GM23338 (cell line): ENCODE results near the gene EPHA3. TPM values are rescaled to one million over a fixed set of nuclear protein-coding genes. Genes with fewer than 3 reads are reported as not detected.

Source experiments
- ATAC-seq: fragments of 200-7000 bp; cut with Tn5 transposase; 3 replicates; pipeline ENCODE4 v1.9.1; 2020
- DNase-seq: peaks from one replicate; pipeline ENCODE4 v3.0.0-alpha.2; 2015; ENCODE audit warnings: low spot score
- H2AFZ ChIP-seq: fragments of 200-600 bp; sonication (generic); 2 replicates; pipeline ENCODE4 v1.8.0; 2016; ENCODE audit warnings: antibody characterized with exemption, mild to moderate bottlenecking, moderate library complexity
- H3F3A ChIP-seq: fragments of 200-600 bp; sonication (generic); replicated peaks from 2 replicates; pipeline ENCODE4 v1.8.0; 2017; ENCODE audit warnings: antibody characterized with exemption, mixed run types, low read depth
- H3K27ac ChIP-seq: fragments of 200-600 bp; sonication (generic); 2 replicates; pipeline ENCODE4 v1.6.1; 2016; ENCODE audit warnings: low read depth
- H3K27me3 ChIP-seq: fragments of 200-600 bp; sonication (generic); 2 replicates; pipeline ENCODE4 v1.8.0; 2016; ENCODE audit warnings: mild to moderate bottlenecking, mixed run types, moderate library complexity; ENCODE audit not compliant: insufficient read depth
- H3K36me3 ChIP-seq: fragments of 200-600 bp; sonication (generic); 2 replicates; pipeline ENCODE4 v1.8.0; 2016; ENCODE audit warnings: mild to moderate bottlenecking; ENCODE audit not compliant: insufficient read depth
- H3K4me1 ChIP-seq: fragments of 200-600 bp; sonication (generic); 2 replicates; pipeline ENCODE4 v1.8.0; 2016; ENCODE audit warnings: mild to moderate bottlenecking, moderate library complexity; ENCODE audit not compliant: insufficient read depth
- H3K4me2 ChIP-seq: fragments of 200-600 bp; sonication (generic); 2 replicates; pipeline ENCODE4 v1.7.1; 2017; ENCODE audit warnings: mixed run types
- H3K4me3 ChIP-seq: fragments of 200-600 bp; sonication (generic); 2 replicates; pipeline ENCODE4 v1.6.1; 2016; ENCODE audit warnings: mixed run types
- H3K79me2 ChIP-seq: fragments of 200-600 bp; sonication (generic); replicated peaks from 2 replicates; pipeline ENCODE4 v1.8.0; 2017; ENCODE audit warnings: mild to moderate bottlenecking; ENCODE audit not compliant: insufficient read depth
- H3K9me2 ChIP-seq: fragments of 200-600 bp; sonication (generic); 2 replicates; pipeline ENCODE4 v1.8.0; 2017; ENCODE audit not compliant: insufficient read depth
- H4K20me1 ChIP-seq: fragments of 200-600 bp; sonication (generic); replicated peaks from 2 replicates; pipeline ENCODE4 v1.8.0; 2017; ENCODE audit warnings: mild to moderate bottlenecking; ENCODE audit not compliant: insufficient read depth
- H3K27ac Mint-ChIP-seq: 2 replicates; pipeline ENCODE4 v1.8.0; 2020; ENCODE audit warnings: inconsistent platforms, mild to moderate bottlenecking, moderate library complexity, mixed read lengths
- H3K27me3 Mint-ChIP-seq: 3 replicates; pipeline ENCODE4 v1.8.0; 2022; ENCODE audit warnings: low read depth, mild to moderate bottlenecking, moderate library complexity, mixed read lengths, inconsistent platforms; ENCODE audit not compliant: insufficient read depth, poor library complexity
- H3K36me3 Mint-ChIP-seq: 3 replicates; pipeline ENCODE4 v1.8.0; 2021; ENCODE audit warnings: low read depth, mild to moderate bottlenecking, inconsistent platforms, moderate library complexity, mixed read lengths
- H3K4me1 Mint-ChIP-seq: 3 replicates; pipeline ENCODE4 v1.8.0; 2020; ENCODE audit warnings: mild to moderate bottlenecking, inconsistent platforms, mixed read lengths
- H3K4me3 Mint-ChIP-seq: 3 replicates; pipeline ENCODE4 v1.8.0; 2021; ENCODE audit warnings: moderate library complexity, mild to moderate bottlenecking, inconsistent platforms, mixed read lengths
- H3K9me3 Mint-ChIP-seq: 3 replicates; pipeline ENCODE4 v1.8.0; 2020; ENCODE audit warnings: moderate library complexity, mild to moderate bottlenecking, inconsistent platforms, mixed read lengths
- CTCF ChIP-seq, 2 experiments: fragments of 200-600 bp in 1 of 2; sonication (generic) in 1 of 2; conservative IDR thresholded peaks; 2 replicates each; pipeline versions ENCODE4 v1.5.1 to v1.6.1; 2016 to 2017; ENCODE audit warnings: antibody characterized with exemption in 2 of 2, low read depth in 2 of 2, mild to moderate bottlenecking in 2 of 2, moderate library complexity in 1 of 2
- ETS1 ChIP-seq: IDR thresholded peaks from 2 replicates; pipeline ENCODE4 v1.6.1; 2016; ENCODE audit warnings: antibody characterized with exemption
- JUNB ChIP-seq: IDR thresholded peaks from one replicate; pipeline ENCODE4 v1.6.1; 2016; ENCODE audit warnings: antibody characterized with exemption; ENCODE audit not compliant: unreplicated experiment
- POLR2AphosphoS5 ChIP-seq: IDR thresholded peaks from 2 replicates; pipeline ENCODE4 v1.6.1; 2016; ENCODE audit warnings: antibody characterized with exemption, low read depth
- REST ChIP-seq: IDR thresholded peaks from one replicate; pipeline ENCODE4 v1.6.1; 2018; ENCODE audit warnings: antibody characterized with exemption; ENCODE audit not compliant: unreplicated experiment
- STAT1 ChIP-seq: IDR thresholded peaks from one replicate; pipeline ENCODE4 v1.6.1; 2016; ENCODE audit warnings: antibody characterized with exemption; ENCODE audit not compliant: unreplicated experiment
- ZNF462 ChIP-seq: fragments of 250-450 bp; sonication (Bioruptor Pico); IDR thresholded peaks from 2 replicates; pipeline ENCODE4 v1.5.0; 2020; ENCODE audit warnings: mild to moderate bottlenecking, moderate library complexity
- polyA plus RNA-seq: library from polyadenylated mRNA; unstranded; fragments of >200 nt; fragmentation: Nextera tagmentation; extraction: Ambion mirVana; gene quantifications from 2 replicates; pipeline ENCODE4 v1.2.1, GENCODE V29; 2016
- total RNA-seq: library from RNA; depleted of rRNA; stranded (reverse); fragments of >200 nt; shearing (Covaris generic); gene quantifications from 2 replicates; pipeline ENCODE4 v1.2.3, GENCODE V29; 2014

The EPHA3 gene
- total and polyA plus RNA-seq, 2 experiments from 2014 or later: 0.05 to 0.21 TPM

- Histone ChIP-seq H4K20me1 (no peaks in the 10 kb centered on the region), H3K4me2 (no peak overlapping the region), H3K9me2 (no peaks in the 10 kb centered on the region), H3F3A (no peaks in the 10 kb centered on the region), H3K4me1 (no peaks in the 10 kb centered on the region), H2AFZ (no peak overlapping the region), H3K36me3 (no peaks in the 10 kb centered on the region), H3K27ac (no peak overlapping the region), H3K27me3 (no peaks in the 10 kb centered on the region), H3K79me2 (no peaks in the 10 kb centered on the region), H3K4me3 (no peak overlapping the region)
- Mint-ChIP-seq H3K27me3 (no peaks in the 10 kb centered on the region), H3K36me3 (no peaks in the 10 kb centered on the region), H3K27ac (no peak overlapping the region), H3K9me3 (no peaks in the 10 kb centered on the region), H3K4me3 (no peak overlapping the region), H3K4me1 (no peaks in the 10 kb centered on the region)
- TF ChIP-seq STAT1: no peak
- TF ChIP-seq REST: no peak
- TF ChIP-seq ETS1: no peak
- no peak for TF ChIP-seq JUNB
- no peak for TF ChIP-seq CTCF (conservative IDR thresholded peaks at IDR 0.05; ENCODE audit: low read depth in 2 of 2)
- DNase-seq (no peak), ATAC-seq (no peak)
Observed at GRCh38 chr3:89506462-89507103, 399.2 kb downstream of the EPHA3 start.

- H3K27me3 Mint-ChIP-seq: no peaks in the 10 kb centered on the region
- no peaks in the 10 kb centered on the region for H3K9me3 Mint-ChIP-seq
- no peak overlapping the region for H3K27ac Mint-ChIP-seq
- H3K27ac ChIP-seq: no peak overlapping the region
- no peaks in the 10 kb centered on the region for H3K79me2 ChIP-seq
- H3F3A ChIP-seq: no peaks in the 10 kb centered on the region
- no peak overlapping the region for H3K4me3 ChIP-seq
- no peaks in the 10 kb centered on the region for H3K27me3 ChIP-seq
- H3K4me2 ChIP-seq: no peak overlapping the region
- DNase-seq: no peak
- no peaks in the 10 kb centered on the region for H3K36me3 Mint-ChIP-seq
- no peak overlapping the region for H2AFZ ChIP-seq
- H3K9me2 ChIP-seq: no peaks in the 10 kb centered on the region
- H3K4me1 ChIP-seq: peaks cover 9% of the 10 kb centered on the region; the same call in 1 of the 2 replicates
- H3K4me3 Mint-ChIP-seq: no peak overlapping the region
- H3K4me1 Mint-ChIP-seq: peaks cover 12% of the 10 kb centered on the region; the same call in 2 of the 3 replicates
- no peaks in the 10 kb centered on the region for H3K36me3 ChIP-seq
- no peaks in the 10 kb centered on the region for H4K20me1 ChIP-seq
- ATAC-seq: no peak
- TF ChIP-seq POLR2AphosphoS5: no peak
- no peak for TF ChIP-seq ETS1
- no peak for TF ChIP-seq ZNF462
Observed at GRCh38 chr3:89521328-89521727, 413.9 kb downstream of the EPHA3 start.
